ENCODE measurements around the gene NUB1. TPM values are rescaled to one million over a fixed set of nuclear protein-coding genes. Genes with fewer than 3 reads are reported as not detected.
A peak's percentile ranks its signal among the peaks of the same experiment; 100 is the strongest.

The NUB1 gene
- polyA plus RNA-seq, 3 donors: 32.0 to 39.2 (median 37.2) TPM

GRCh38 chr7:151309311-151309710, 32.3 kb upstream of the NUB1 start:
- no peak overlapping the region for H3K4me3 Mint-ChIP-seq
- no peaks in the 10 kb centered on the region for H3K36me3 ChIP-seq (replicated peaks in 1 of 2; ENCODE audit: control insufficient read depth in 1 of 2, insufficient read depth in 2 of 2, low read length in 2 of 2)
- peaks cover 7 to 8% of the 10 kb centered on the region in 2 donors for H3K9me3 ChIP-seq (replicated peaks in 1 of 2; ENCODE audit: control insufficient read depth in 1 of 2, insufficient read depth in 1 of 2, low read length in 2 of 2)
- peaks cover 0 to 14% (median 6%) of the 10 kb centered on the region in 7 donors for H3K9me3 Mint-ChIP-seq
- H2AFZ ChIP-seq (ENCODE audit: insufficient read depth, low read depth, low read length, poor library complexity, severe bottlenecking): peak overlapping the region; percentile 22
- H3K4me2 ChIP-seq (replicated peaks; ENCODE audit: extremely low read depth, low read length, poor library complexity, severe bottlenecking): no peak overlapping the region
- intact Hi-C loops (cut with micrococcal nuclease): loop anchor here in 1 of 2 donors (10.0 kb wide), 1 partner anchor 145 kb away; the partner anchor contains the start of gene GBX1
- no peak overlapping the region for H3K27ac ChIP-seq (ENCODE audit: low read depth in 1 of 2, low read length in 2 of 2)
- DNase-seq: no peak
- peaks cover 4% of the 10 kb centered on the region for H3K4me1 Mint-ChIP-seq
- no peak overlapping the region for H3K27ac Mint-ChIP-seq
- H3K79me2 ChIP-seq (ENCODE audit: insufficient read depth, low read length): no peaks in the 10 kb centered on the region
- no peak overlapping the region for H3K4me3 ChIP-seq (replicated peaks in 1 of 3; ENCODE audit: low read depth in 2 of 3, low read length in 3 of 3)
- H3K27me3 ChIP-seq (ENCODE audit: control insufficient read depth in 2 of 2, insufficient read depth in 2 of 2, low read length in 2 of 2): peaks cover 8 to 28% of the 10 kb centered on the region in 2 donors
- no peak for TF ChIP-seq CTCF (IDR thresholded peaks at IDR 0.05)
- H3K4me1 ChIP-seq (ENCODE audit: control insufficient read depth in 1 of 2, insufficient read depth in 2 of 2, low read length in 2 of 2): no peaks in the 10 kb centered on the region
- peaks cover 16 to 24% (median 22%) of the 10 kb centered on the region in 3 donors for H3K27me3 Mint-ChIP-seq (ENCODE audit: low read depth in 3 of 3)
- H4K20me1 ChIP-seq (ENCODE audit: insufficient read depth, low read length): no peaks in the 10 kb centered on the region
- H3K36me3 Mint-ChIP-seq: peaks cover 0 to 3% of the 10 kb centered on the region in 2 donors
- H3K9ac ChIP-seq (ENCODE audit: insufficient read depth, low read length, poor library complexity, severe bottlenecking): no peak overlapping the region
- 0% methylated on average over 3 of the region's 4 CpGs for WGBS (ENCODE audit: insufficient coverage)

- Mint-ChIP-seq H3K27ac (no peak overlapping the region), H3K27me3 (ENCODE audit: low read depth in 3 of 3) (peaks cover 4 to 11% (median 10%) of the 10 kb centered on the region in 3 donors), H3K9me3 (peaks cover 0 to 14% (median 6%) of the 10 kb centered on the region in 7 donors), H3K4me3 (no peak overlapping the region), H3K36me3 (no peaks in the 10 kb centered on the region), H3K4me1 (peaks cover 6% of the 10 kb centered on the region)
- Histone ChIP-seq H3K4me2 (replicated peaks; ENCODE audit: extremely low read depth, low read length, poor library complexity, severe bottlenecking) (no peak overlapping the region), H4K20me1 (ENCODE audit: insufficient read depth, low read length) (no peaks in the 10 kb centered on the region), H3K9ac (ENCODE audit: insufficient read depth, low read length, poor library complexity, severe bottlenecking) (no peak overlapping the region), H3K4me1 (ENCODE audit: control insufficient read depth in 1 of 2, insufficient read depth in 2 of 2, low read length in 2 of 2) (peaks cover 3 to 4% of the 10 kb centered on the region in 2 donors), H2AFZ (ENCODE audit: insufficient read depth, low read depth, low read length, poor library complexity, severe bottlenecking) (no peak overlapping the region), H3K27ac (ENCODE audit: low read depth in 1 of 2, low read length in 2 of 2) (no peak overlapping the region), H3K79me2 (ENCODE audit: insufficient read depth, low read length) (no peaks in the 10 kb centered on the region), H3K9me3 (replicated peaks in 1 of 2; ENCODE audit: control insufficient read depth in 1 of 2, insufficient read depth in 1 of 2, low read length in 2 of 2) (peaks cover 7 to 8% of the 10 kb centered on the region in 2 donors), H3K27me3 (ENCODE audit: control insufficient read depth in 2 of 2, insufficient read depth in 2 of 2, low read length in 2 of 2) (peaks cover 0 to 15% of the 10 kb centered on the region in 2 donors), H3K4me3 (replicated peaks in 1 of 3; ENCODE audit: low read depth in 2 of 3, low read length in 3 of 3) (no peak overlapping the region), H3K36me3 (replicated peaks in 1 of 2; ENCODE audit: control insufficient read depth in 1 of 2, insufficient read depth in 2 of 2, low read length in 2 of 2) (no peaks in the 10 kb centered on the region)
- 48% methylated on average over 2 of the region's 4 CpGs for WGBS (ENCODE audit: insufficient coverage)
- TF ChIP-seq CTCF (IDR thresholded peaks at IDR 0.05): peak; percentile 50
- intact Hi-C loops (cut with micrococcal nuclease): loop anchor here (5.0 kb wide), 1 partner anchor 137 kb away; no protein-coding TSS in a partner anchor
- DNase-seq: peak in 2 of 3 donors; percentile 21 to 30
Measured at GRCh38 chr7:151310578-151310977, 31.0 kb upstream of the NUB1 start.

Measured in CD14-positive monocyte (primary cell).